ENCODE data around the gene MBOAT2. TPM values are rescaled to one million over a fixed set of nuclear protein-coding genes. Genes with fewer than 3 reads are reported as not detected.
"Not testable (repeated sequence)": the region's sequence is repeated elsewhere in the genome, so short reads cannot be mapped to it uniquely, and the experiment has no call there.

MBOAT2 gene
- total RNA-seq, 1 experiment from 2014 or later = 30.7 TPM

DNA sequence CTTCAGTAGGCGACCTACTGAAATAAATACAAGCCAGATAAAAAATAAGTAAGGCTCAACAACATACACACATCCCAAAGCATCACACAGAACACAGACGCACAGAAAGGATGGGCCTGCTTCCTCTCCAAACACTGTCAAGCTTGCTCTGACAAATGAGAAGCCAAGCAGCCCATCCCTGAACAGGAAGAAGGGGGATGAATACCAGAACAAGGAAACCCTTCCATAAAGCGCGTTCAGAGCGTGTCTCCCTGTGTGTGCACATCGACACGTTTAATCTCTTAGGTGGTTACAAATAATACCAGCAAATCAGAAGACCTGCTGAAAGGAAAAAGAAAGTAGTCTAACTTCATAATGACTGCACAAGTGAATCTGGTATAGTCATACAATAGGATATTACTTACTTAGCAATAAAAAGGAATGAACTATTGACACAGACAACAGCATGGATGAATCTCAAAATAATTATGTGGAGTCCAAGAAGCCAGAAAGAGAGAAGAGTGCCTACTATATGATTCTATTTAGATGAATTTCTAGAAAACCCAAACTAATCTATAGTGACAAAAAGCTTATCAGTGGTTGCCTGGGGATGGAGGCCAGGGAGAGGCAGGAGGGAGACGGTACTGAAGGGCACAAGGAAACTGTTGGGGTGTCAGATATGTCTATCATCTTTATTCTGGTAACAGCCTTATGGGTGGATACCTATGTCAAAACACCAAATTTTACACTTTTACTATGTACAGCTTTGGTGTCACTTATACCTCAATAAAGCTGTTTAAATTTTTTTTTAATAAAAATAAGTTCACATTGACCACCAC lies 26.8 kb downstream of the MBOAT2 start:
- ChIA-PET POLR2A (ENCODE audit: unreplicated experiment) (no interaction called here), CTCF (no interaction called here)
- Histone ChIP-seq H3K27me3 (ENCODE audit: low read length) (no peaks in the 10 kb centered on the region), H3K27ac (ENCODE audit: low read length) (no peak overlapping the region), H3K4me2 (ENCODE audit: low read length) (no peak overlapping the region), H4K20me1 (ENCODE audit: low read length) (peaks cover 17% of the 10 kb centered on the region), H3K36me3 (ENCODE audit: low read depth, low read length) (no peaks in the 10 kb centered on the region), H3F3A (ENCODE audit: low read length, unreplicated experiment) (no peaks in the 10 kb centered on the region), H3K4me1 (ENCODE audit: insufficient read depth, low read length) (no peaks in the 10 kb centered on the region), H3K9me3 (ENCODE audit: low read length) (no peaks in the 10 kb centered on the region), H3K9me2 (replicated peaks; ENCODE audit: low read length) (no peaks in the 10 kb centered on the region), H2AFZ (ENCODE audit: low read length) (no peak overlapping the region), H3K79me2 (ENCODE audit: low read length) (peaks cover 81% of the 10 kb centered on the region), H3K9ac (ENCODE audit: low read length) (no peak overlapping the region), H3K4me3 (ENCODE audit: low read length) (no peak overlapping the region)
- no peak for DNase-seq
- intact Hi-C loops (cut with micrococcal nuclease) = no loop called here
- no TSS peak for BruUV-seq (replicated peaks)
- TF ChIP-seq, protein P1, sequence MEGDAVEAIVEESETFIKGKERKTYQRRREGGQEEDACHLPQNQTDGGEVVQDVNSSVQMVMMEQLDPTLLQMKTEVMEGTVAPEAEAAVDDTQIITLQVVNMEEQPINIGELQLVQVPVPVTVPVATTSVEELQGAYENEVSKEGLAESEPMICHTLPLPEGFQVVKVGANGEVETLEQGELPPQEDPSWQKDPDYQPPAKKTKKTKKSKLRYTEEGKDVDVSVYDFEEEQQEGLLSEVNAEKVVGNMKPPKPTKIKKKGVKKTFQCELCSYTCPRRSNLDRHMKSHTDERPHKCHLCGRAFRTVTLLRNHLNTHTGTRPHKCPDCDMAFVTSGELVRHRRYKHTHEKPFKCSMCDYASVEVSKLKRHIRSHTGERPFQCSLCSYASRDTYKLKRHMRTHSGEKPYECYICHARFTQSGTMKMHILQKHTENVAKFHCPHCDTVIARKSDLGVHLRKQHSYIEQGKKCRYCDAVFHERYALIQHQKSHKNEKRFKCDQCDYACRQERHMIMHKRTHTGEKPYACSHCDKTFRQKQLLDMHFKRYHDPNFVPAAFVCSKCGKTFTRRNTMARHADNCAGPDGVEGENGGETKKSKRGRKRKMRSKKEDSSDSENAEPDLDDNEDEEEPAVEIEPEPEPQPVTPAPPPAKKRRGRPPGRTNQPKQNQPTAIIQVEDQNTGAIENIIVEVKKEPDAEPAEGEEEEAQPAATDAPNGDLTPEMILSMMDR (conservative IDR thresholded peaks at IDR 0.05; ENCODE audit: low read depth, low read length) = no peak
- no peak for TF ChIP-seq EZH2phosphoT487 (IDR thresholded peaks at IDR 0.05; ENCODE audit: borderline replicate concordance, low read length)
- TF ChIP-seq EZH2 (IDR thresholded peaks at IDR 0.05; ENCODE audit: low read length, unreplicated experiment) = no peak
- ATAC-seq = no peak

DNA sequence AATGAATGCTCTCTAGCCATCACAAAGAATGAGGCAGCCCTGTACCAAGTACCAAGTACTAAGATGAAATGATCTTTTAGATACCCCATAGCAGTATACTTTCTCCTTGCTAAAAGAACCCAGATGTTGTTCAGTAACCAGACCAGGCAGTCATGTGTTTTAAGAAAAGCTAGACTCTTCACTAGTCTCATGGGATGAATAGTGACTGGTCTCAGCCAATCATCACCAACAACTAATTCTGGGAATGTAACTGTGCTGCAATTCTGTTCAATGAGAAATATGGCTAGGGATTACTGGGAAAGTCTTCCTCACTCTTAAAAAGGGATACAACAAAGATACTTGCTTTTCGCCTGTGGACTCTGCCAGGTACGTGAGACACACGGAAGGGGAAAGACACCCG lies 29.5 kb downstream of the MBOAT2 start:
- Histone ChIP-seq H3K9ac (ENCODE audit: low read length) (no peak overlapping the region), H3K79me2 (ENCODE audit: low read length) (peaks cover 54% of the 10 kb centered on the region), H3K4me3 (ENCODE audit: low read length) (no peak overlapping the region), H3K27me3 (ENCODE audit: low read length) (no peaks in the 10 kb centered on the region), H4K20me1 (ENCODE audit: low read length) (peaks cover 17% of the 10 kb centered on the region), H3K9me3 (ENCODE audit: low read length) (no peaks in the 10 kb centered on the region), H3K27ac (ENCODE audit: low read length) (no peak overlapping the region), H3F3A (ENCODE audit: low read length, unreplicated experiment) (no peaks in the 10 kb centered on the region), H3K9me2 (replicated peaks; ENCODE audit: low read length) (no peaks in the 10 kb centered on the region), H3K36me3 (ENCODE audit: low read depth, low read length) (no peaks in the 10 kb centered on the region), H2AFZ (ENCODE audit: low read length) (no peak overlapping the region), H3K4me2 (ENCODE audit: low read length) (no peak overlapping the region), H3K4me1 (ENCODE audit: insufficient read depth, low read length) (no peaks in the 10 kb centered on the region)
- ChIA-PET POLR2A (ENCODE audit: unreplicated experiment) (no interaction called here), CTCF (no interaction called here)
- no peak for ATAC-seq
- intact Hi-C loops (cut with micrococcal nuclease) = no loop called here
- TF ChIP-seq, protein P1 (conservative IDR thresholded peaks at IDR 0.05; ENCODE audit: low read depth, low read length) = no peak
- TF ChIP-seq EZH2 (IDR thresholded peaks at IDR 0.05; ENCODE audit: low read length, unreplicated experiment) = no peak
- no peak for TF ChIP-seq EZH2phosphoT487 (IDR thresholded peaks at IDR 0.05; ENCODE audit: borderline replicate concordance, low read length)
- no peak for DNase-seq
- BruUV-seq (replicated peaks) = no TSS peak

DNA sequence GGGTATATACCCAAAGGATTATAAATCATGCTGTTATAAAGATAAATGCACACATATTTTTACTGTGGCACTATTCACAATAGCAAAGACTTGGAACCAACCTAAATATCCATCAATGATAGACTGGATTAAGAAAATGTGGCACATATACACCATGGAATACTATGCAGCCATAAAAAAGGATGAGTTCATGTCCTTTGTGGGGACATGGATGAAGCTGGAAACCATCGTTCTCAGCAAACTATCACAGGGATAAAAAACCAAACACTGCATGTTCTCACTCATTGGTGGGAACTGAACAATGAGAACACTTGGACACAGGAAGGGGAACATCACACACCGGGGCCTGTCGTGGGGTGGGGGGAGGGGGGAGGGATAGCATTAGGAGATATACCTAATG lies 30.5 kb downstream of the MBOAT2 start:
- H3K9ac ChIP-seq (ENCODE audit: low read length); ATAC-seq; H3K36me3 ChIP-seq (ENCODE audit: low read depth, low read length); POLR2A ChIA-PET (ENCODE audit: unreplicated experiment); H3K9me2 ChIP-seq (replicated peaks; ENCODE audit: low read length); H3K9me3 ChIP-seq (ENCODE audit: low read length); H3K27ac ChIP-seq (ENCODE audit: low read length); H3K27me3 ChIP-seq (ENCODE audit: low read length); CTCF ChIA-PET; H3K4me3 ChIP-seq (ENCODE audit: low read length); H2AFZ ChIP-seq (ENCODE audit: low read length); BruUV-seq (replicated peaks); H3K4me2 ChIP-seq (ENCODE audit: low read length); DNase-seq; intact Hi-C loops (cut with micrococcal nuclease); H3F3A ChIP-seq (ENCODE audit: low read length, unreplicated experiment); H3K4me1 ChIP-seq (ENCODE audit: insufficient read depth, low read length): not testable (repeated sequence)
- H4K20me1 ChIP-seq (ENCODE audit: low read length) = peaks cover 17% of the 10 kb centered on the region
- H3K79me2 ChIP-seq (ENCODE audit: low read length) = peaks cover 46% of the 10 kb centered on the region

DNA sequence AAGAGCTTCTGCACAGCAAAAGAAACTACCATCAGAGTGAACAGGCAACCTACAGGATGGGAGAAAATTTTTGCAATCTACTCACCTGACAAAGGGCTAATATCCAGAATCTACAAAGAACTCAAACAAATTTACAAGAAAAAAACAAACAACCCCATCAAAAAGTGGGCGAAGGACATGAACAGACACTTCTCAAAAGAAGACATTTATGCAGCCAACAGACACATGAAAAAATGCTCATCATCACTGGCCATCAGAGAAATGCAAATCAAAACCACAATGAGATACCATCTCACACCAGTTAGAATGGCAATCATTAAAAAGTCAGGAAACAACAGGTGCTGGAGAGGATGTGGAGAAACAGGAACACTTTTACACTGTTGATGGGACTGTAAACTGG lies 30.9 kb downstream of the MBOAT2 start:
- BruUV-seq (replicated peaks); CTCF ChIA-PET; intact Hi-C loops (cut with micrococcal nuclease): not testable (repeated sequence)

GRCh38 chr2:8969348-8969747 lies 34.1 kb downstream of the MBOAT2 start:
- H4K20me1 ChIP-seq (ENCODE audit: low read length); H3F3A ChIP-seq (ENCODE audit: low read length, unreplicated experiment); H3K4me3 ChIP-seq (ENCODE audit: low read length); H3K36me3 ChIP-seq (ENCODE audit: low read depth, low read length); H3K4me2 ChIP-seq (ENCODE audit: low read length); H3K27me3 ChIP-seq (ENCODE audit: low read length); H3K4me1 ChIP-seq (ENCODE audit: insufficient read depth, low read length); H3K9ac ChIP-seq (ENCODE audit: low read length); H2AFZ ChIP-seq (ENCODE audit: low read length); intact Hi-C loops (cut with micrococcal nuclease); H3K9me2 ChIP-seq (replicated peaks; ENCODE audit: low read length); DNase-seq; BruUV-seq (replicated peaks); H3K9me3 ChIP-seq (ENCODE audit: low read length); H3K27ac ChIP-seq (ENCODE audit: low read length); POLR2A ChIA-PET (ENCODE audit: unreplicated experiment); CTCF ChIA-PET; ATAC-seq: not testable (repeated sequence)
- H3K79me2 ChIP-seq (ENCODE audit: low read length) = peaks cover 43% of the 10 kb centered on the region

More for the DNA sequence above, 30.9 kb downstream of the MBOAT2 start:
- H3F3A ChIP-seq (ENCODE audit: low read length, unreplicated experiment); H3K36me3 ChIP-seq (ENCODE audit: low read depth, low read length); H3K9me3 ChIP-seq (ENCODE audit: low read length); H3K4me1 ChIP-seq (ENCODE audit: insufficient read depth, low read length); H3K9ac ChIP-seq (ENCODE audit: low read length); H3K27ac ChIP-seq (ENCODE audit: low read length); H3K4me3 ChIP-seq (ENCODE audit: low read length); H2AFZ ChIP-seq (ENCODE audit: low read length); H3K4me2 ChIP-seq (ENCODE audit: low read length); H3K9me2 ChIP-seq (replicated peaks; ENCODE audit: low read length); H3K27me3 ChIP-seq (ENCODE audit: low read length); POLR2A ChIA-PET (ENCODE audit: unreplicated experiment); ATAC-seq; DNase-seq: not testable (repeated sequence)
- H3K79me2 ChIP-seq (ENCODE audit: low read length) = peaks cover 46% of the 10 kb centered on the region
- H4K20me1 ChIP-seq (ENCODE audit: low read length) = peaks cover 17% of the 10 kb centered on the region
